Liver (tissue), 9 donors: ENCODE measurements around the gene C21orf58. TPM values are rescaled to one million over a fixed set of nuclear protein-coding genes. Genes with fewer than 3 reads are reported as not detected.

ENCODE experiments used
- DNase-seq: peaks from one replicate; pipeline ENCODE4 v3.0.0-alpha.2; 2017; ENCODE audit warnings: low spot score
- H3K27ac ChIP-seq, 2 donors: one replicate each; pipeline ENCODE4 v1.7.0; 2013; ENCODE audit warnings: inconsistent platforms in 2 of 2, low read length in 2 of 2, control low read depth in 1 of 2, low read depth in 1 of 2, mild to moderate bottlenecking in 1 of 2
- H3K27me3 ChIP-seq, 4 donors: one replicate each; pipeline versions ENCODE4 v1.6.1 to v1.7.0; 2013; ENCODE audit warnings: low read length in 3 of 4, inconsistent platforms in 1 of 4, mild to moderate bottlenecking in 1 of 4, moderate library complexity in 1 of 4; ENCODE audit not compliant: control insufficient read depth in 4 of 4, insufficient read depth in 4 of 4
- H3K36me3 ChIP-seq, 4 donors: one replicate each; pipeline versions ENCODE4 v1.6.1 to v1.7.0; 2013; ENCODE audit warnings: low read length in 3 of 4, mild to moderate bottlenecking in 3 of 4, low read depth in 1 of 4, moderate library complexity in 1 of 4; ENCODE audit not compliant: control insufficient read depth in 4 of 4, insufficient read depth in 3 of 4
- H3K4me1 ChIP-seq, 4 donors: one replicate each; pipeline versions ENCODE4 v1.6.1 to v1.7.0; 2013; ENCODE audit warnings: low read length in 3 of 4, mild to moderate bottlenecking in 3 of 4, moderate library complexity in 1 of 4; ENCODE audit not compliant: control insufficient read depth in 4 of 4, insufficient read depth in 4 of 4
- H3K4me3 ChIP-seq, 3 donors: one replicate each; pipeline versions ENCODE4 v1.6.1 to v1.7.0; 2013; ENCODE audit warnings: low read length in 3 of 3, control low read depth in 1 of 3, low read depth in 1 of 3, mild to moderate bottlenecking in 1 of 3
- H3K9ac ChIP-seq, 2 donors: one replicate each; pipeline ENCODE4 v1.7.0; 2013; ENCODE audit warnings: low read length in 2 of 2, mild to moderate bottlenecking in 2 of 2, moderate library complexity in 2 of 2, control low read depth in 1 of 2, low read depth in 1 of 2
- H3K9me3 ChIP-seq, 4 donors: one replicate each; pipeline versions ENCODE4 v1.6.1 to v1.7.0; 2013; ENCODE audit warnings: low read length in 3 of 4; ENCODE audit not compliant: control insufficient read depth in 4 of 4
- EGR1 ChIP-seq, 2 donors: IDR thresholded peaks; 2 replicates each; pipeline ENCODE4 v1.6.1; 2016 to 2018; ENCODE audit warnings: antibody characterized with exemption in 2 of 2, low read depth in 2 of 2
- FOXA1 ChIP-seq: IDR thresholded peaks from 2 replicates; pipeline ENCODE4 v1.6.1; 2016; ENCODE audit warnings: antibody characterized with exemption
- FOXA2 ChIP-seq: IDR thresholded peaks from 2 replicates; pipeline ENCODE4 v1.6.1; 2016; ENCODE audit warnings: antibody characterized with exemption
- GABPA ChIP-seq, 2 donors: IDR thresholded peaks in 1 of 2; conservative IDR thresholded peaks in 1 of 2; 2 replicates each; pipeline ENCODE4 v1.6.1; 2016; ENCODE audit warnings: antibody characterized with exemption in 2 of 2, mild to moderate bottlenecking in 1 of 2, moderate library complexity in 1 of 2
- HNF4A ChIP-seq, 2 donors: conservative IDR thresholded peaks; 2 replicates each; pipeline ENCODE4 v1.6.1; 2016; ENCODE audit warnings: antibody characterized with exemption in 2 of 2, mild to moderate bottlenecking in 2 of 2
- HNF4G ChIP-seq: IDR thresholded peaks from 2 replicates; pipeline ENCODE4 v1.6.1; 2016; ENCODE audit warnings: antibody characterized with exemption
- JUND ChIP-seq, 2 donors: IDR thresholded peaks; 2 replicates each; pipeline ENCODE4 v1.6.1; 2016; ENCODE audit warnings: antibody characterized with exemption in 2 of 2
- NR2F2 ChIP-seq: IDR thresholded peaks from 2 replicates; pipeline ENCODE4 v1.6.1; 2016; ENCODE audit warnings: antibody characterized with exemption
- RAD21 ChIP-seq, 2 donors: IDR thresholded peaks; 2 replicates each; pipeline ENCODE4 v1.6.1; 2016; ENCODE audit warnings: antibody characterized with exemption in 2 of 2, mild to moderate bottlenecking in 2 of 2
- RXRA ChIP-seq, 2 donors: IDR thresholded peaks; 2 replicates each; pipeline ENCODE4 v1.6.1; 2017 to 2018; ENCODE audit warnings: antibody characterized with exemption in 2 of 2, mild to moderate bottlenecking in 1 of 2
- SP1 ChIP-seq: IDR thresholded peaks from 2 replicates; pipeline ENCODE4 v1.6.1; 2018; ENCODE audit warnings: antibody characterized with exemption, mild to moderate bottlenecking
- TAF1 ChIP-seq: conservative IDR thresholded peaks from 2 replicates; pipeline ENCODE4 v1.6.1; 2016; ENCODE audit warnings: antibody characterized with exemption, mild to moderate bottlenecking
- YY1 ChIP-seq: IDR thresholded peaks from 2 replicates; pipeline ENCODE4 v1.6.1; 2016; ENCODE audit warnings: antibody characterized with exemption, mild to moderate bottlenecking
- WGBS: extraction: QIAGEN DNeasy Blood & Tissue Kit; methylation state at CpG from one replicate; pipeline ENCODE4 v1.1.7; 2013; 5-methylcytosine and 5-hydroxymethylcytosine counted together
- polyA plus RNA-seq, 2 donors: library from polyadenylated mRNA; stranded (reverse) in 1 of 2; unstranded in 1 of 2; fragments of 200-250 nt in 1 of 2; fragments of >200 nt in 1 of 2; fragmentation: Nextera tagmentation in 1 of 2; extraction: Ambion mirVana in 1 of 2; gene quantifications; one replicate each; pipeline versions ENCODE4 v1.2.1 to v1.2.3, GENCODE V29; 2013 to 2015
- total RNA-seq, 2 donors: library from RNA; depleted of rRNA; stranded (reverse); fragments of >200 nt; gene quantifications; one replicate each; pipeline ENCODE4 v1.2.3, GENCODE V29; 2014
- TF ChIP-seq, protein P1 (sequence below): IDR thresholded peaks from 2 replicates; pipeline ENCODE4 v1.6.1; 2016; ENCODE audit warnings: antibody characterized with exemption, mild to moderate bottlenecking
- TF ChIP-seq, protein P2 (sequence below): IDR thresholded peaks from 2 replicates; pipeline ENCODE4 v1.6.1; 2016; ENCODE audit warnings: antibody characterized with exemption
- TF ChIP-seq, protein P3 (sequence below): IDR thresholded peaks from 2 replicates; pipeline ENCODE4 v1.6.1; 2016; ENCODE audit warnings: antibody characterized with exemption
- TF ChIP-seq, protein P4 (sequence below): fragments of 150-350 bp; IDR thresholded peaks from 2 replicates; pipeline ENCODE4 v1.5.1; 2017; ENCODE audit warnings: improper control_type of control experiment, low read depth, low read length; ENCODE audit not compliant: missing input control
- TF ChIP-seq, protein P5 (sequence below): IDR thresholded peaks from 2 replicates; pipeline ENCODE4 v1.6.1; 2016; ENCODE audit warnings: antibody characterized with exemption
- donor health status: healthy.
- donor health status: healthy.
- donor health status: healthy.
- donor health status: healthy.
- donor health status: healthy.

The C21orf58 gene
- total and polyA plus RNA-seq, 4 donors: 0.59 to 17.7 (median 0.68) TPM

DNA sequence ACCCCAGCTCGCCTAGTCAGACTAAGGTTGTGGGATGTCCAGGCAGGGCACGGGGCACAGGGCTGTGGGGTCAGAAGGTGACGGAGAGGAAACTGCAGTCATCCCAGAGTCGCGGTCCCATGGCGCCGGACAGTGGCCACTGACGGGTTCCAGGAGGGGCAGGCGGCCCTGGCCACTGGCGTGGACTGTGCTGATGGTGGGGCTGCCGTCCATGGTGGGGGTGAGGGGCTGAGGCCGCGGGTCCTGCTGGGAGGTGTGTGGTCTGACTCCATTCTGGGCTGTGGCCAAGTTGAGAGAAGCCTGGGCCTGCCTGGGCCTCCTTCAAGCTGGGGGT, 32.3 kb upstream of the C21orf58 start:
- WGBS: 96% methylated on average over 13 of the region's 13 CpGs
- Histone ChIP-seq H3K36me3 (peaks cover 22 to 71% (median 28%) of the 10 kb centered on the region in 4 donors), H3K9ac (no peak overlapping the region), H3K4me1 (no peaks in the 10 kb centered on the region), H3K27me3 (no peaks in the 10 kb centered on the region), H3K27ac (no peak overlapping the region), H3K4me3 (no peak overlapping the region), H3K9me3 (no peaks in the 10 kb centered on the region)
- TF ChIP-seq, protein P1, sequence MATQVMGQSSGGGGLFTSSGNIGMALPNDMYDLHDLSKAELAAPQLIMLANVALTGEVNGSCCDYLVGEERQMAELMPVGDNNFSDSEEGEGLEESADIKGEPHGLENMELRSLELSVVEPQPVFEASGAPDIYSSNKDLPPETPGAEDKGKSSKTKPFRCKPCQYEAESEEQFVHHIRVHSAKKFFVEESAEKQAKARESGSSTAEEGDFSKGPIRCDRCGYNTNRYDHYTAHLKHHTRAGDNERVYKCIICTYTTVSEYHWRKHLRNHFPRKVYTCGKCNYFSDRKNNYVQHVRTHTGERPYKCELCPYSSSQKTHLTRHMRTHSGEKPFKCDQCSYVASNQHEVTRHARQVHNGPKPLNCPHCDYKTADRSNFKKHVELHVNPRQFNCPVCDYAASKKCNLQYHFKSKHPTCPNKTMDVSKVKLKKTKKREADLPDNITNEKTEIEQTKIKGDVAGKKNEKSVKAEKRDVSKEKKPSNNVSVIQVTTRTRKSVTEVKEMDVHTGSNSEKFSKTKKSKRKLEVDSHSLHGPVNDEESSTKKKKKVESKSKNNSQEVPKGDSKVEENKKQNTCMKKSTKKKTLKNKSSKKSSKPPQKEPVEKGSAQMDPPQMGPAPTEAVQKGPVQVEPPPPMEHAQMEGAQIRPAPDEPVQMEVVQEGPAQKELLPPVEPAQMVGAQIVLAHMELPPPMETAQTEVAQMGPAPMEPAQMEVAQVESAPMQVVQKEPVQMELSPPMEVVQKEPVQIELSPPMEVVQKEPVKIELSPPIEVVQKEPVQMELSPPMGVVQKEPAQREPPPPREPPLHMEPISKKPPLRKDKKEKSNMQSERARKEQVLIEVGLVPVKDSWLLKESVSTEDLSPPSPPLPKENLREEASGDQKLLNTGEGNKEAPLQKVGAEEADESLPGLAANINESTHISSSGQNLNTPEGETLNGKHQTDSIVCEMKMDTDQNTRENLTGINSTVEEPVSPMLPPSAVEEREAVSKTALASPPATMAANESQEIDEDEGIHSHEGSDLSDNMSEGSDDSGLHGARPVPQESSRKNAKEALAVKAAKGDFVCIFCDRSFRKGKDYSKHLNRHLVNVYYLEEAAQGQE: no peak
- TF ChIP-seq RXRA (IDR thresholded peaks at IDR 0.05): no peak
- TF ChIP-seq NR2F2: no peak
- TF ChIP-seq JUND (IDR thresholded peaks at IDR 0.05): no peak
- TF ChIP-seq FOXA2: no peak
- TF ChIP-seq RAD21 (IDR thresholded peaks at IDR 0.05): no peak
- no peak for TF ChIP-seq SP1
- no peak for TF ChIP-seq GABPA (IDR thresholded peaks at IDR 0.05 in 1 of 2, conservative IDR thresholded peaks at IDR 0.05 in 1 of 2)
- TF ChIP-seq, protein P2, sequence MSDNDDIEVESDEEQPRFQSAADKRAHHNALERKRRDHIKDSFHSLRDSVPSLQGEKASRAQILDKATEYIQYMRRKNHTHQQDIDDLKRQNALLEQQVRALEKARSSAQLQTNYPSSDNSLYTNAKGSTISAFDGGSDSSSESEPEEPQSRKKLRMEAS: no peak
- TF ChIP-seq, protein P3, sequence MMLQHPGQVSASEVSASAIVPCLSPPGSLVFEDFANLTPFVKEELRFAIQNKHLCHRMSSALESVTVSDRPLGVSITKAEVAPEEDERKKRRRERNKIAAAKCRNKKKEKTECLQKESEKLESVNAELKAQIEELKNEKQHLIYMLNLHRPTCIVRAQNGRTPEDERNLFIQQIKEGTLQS: no peak
- TF ChIP-seq EGR1 (IDR thresholded peaks at IDR 0.05; ENCODE audit: low read depth in 2 of 2): no peak
- TF ChIP-seq YY1: no peak
- TF ChIP-seq HNF4G: no peak
- no peak for TF ChIP-seq TAF1
- TF ChIP-seq, protein P4, sequence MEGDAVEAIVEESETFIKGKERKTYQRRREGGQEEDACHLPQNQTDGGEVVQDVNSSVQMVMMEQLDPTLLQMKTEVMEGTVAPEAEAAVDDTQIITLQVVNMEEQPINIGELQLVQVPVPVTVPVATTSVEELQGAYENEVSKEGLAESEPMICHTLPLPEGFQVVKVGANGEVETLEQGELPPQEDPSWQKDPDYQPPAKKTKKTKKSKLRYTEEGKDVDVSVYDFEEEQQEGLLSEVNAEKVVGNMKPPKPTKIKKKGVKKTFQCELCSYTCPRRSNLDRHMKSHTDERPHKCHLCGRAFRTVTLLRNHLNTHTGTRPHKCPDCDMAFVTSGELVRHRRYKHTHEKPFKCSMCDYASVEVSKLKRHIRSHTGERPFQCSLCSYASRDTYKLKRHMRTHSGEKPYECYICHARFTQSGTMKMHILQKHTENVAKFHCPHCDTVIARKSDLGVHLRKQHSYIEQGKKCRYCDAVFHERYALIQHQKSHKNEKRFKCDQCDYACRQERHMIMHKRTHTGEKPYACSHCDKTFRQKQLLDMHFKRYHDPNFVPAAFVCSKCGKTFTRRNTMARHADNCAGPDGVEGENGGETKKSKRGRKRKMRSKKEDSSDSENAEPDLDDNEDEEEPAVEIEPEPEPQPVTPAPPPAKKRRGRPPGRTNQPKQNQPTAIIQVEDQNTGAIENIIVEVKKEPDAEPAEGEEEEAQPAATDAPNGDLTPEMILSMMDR: no peak
- TF ChIP-seq, protein P5, sequence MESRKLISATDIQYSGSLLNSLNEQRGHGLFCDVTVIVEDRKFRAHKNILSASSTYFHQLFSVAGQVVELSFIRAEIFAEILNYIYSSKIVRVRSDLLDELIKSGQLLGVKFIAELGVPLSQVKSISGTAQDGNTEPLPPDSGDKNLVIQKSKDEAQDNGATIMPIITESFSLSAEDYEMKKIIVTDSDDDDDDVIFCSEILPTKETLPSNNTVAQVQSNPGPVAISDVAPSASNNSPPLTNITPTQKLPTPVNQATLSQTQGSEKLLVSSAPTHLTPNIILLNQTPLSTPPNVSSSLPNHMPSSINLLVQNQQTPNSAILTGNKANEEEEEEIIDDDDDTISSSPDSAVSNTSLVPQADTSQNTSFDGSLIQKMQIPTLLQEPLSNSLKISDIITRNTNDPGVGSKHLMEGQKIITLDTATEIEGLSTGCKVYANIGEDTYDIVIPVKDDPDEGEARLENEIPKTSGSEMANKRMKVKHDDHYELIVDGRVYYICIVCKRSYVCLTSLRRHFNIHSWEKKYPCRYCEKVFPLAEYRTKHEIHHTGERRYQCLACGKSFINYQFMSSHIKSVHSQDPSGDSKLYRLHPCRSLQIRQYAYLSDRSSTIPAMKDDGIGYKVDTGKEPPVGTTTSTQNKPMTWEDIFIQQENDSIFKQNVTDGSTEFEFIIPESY: no peak
- TF ChIP-seq FOXA1: no peak
- no peak for TF ChIP-seq HNF4A (conservative IDR thresholded peaks at IDR 0.05)
- no peak for DNase-seq
